ENCODE data around the gene CREB5.

CREB5 gene

DNA sequence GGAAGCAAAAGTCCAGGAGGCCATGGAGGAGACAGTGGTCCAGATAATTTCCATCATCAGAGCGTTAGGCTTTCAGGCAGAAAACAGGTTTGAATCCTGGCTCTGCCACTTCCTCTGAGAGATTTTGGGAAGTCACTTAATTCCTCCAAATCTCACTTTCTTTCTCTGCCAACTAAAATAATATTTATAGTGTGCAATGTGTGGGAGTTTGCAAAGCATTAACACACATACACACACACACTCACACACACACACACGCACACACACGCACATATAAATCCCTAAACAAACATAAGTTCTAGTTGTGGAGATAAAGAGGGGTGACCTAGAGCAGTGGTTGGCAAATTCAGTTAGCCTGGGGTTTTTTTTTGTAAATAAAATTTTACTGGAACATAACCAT lies 461.0 kb downstream of the CREB5 start:
- no peak for DNase-seq

DNA sequence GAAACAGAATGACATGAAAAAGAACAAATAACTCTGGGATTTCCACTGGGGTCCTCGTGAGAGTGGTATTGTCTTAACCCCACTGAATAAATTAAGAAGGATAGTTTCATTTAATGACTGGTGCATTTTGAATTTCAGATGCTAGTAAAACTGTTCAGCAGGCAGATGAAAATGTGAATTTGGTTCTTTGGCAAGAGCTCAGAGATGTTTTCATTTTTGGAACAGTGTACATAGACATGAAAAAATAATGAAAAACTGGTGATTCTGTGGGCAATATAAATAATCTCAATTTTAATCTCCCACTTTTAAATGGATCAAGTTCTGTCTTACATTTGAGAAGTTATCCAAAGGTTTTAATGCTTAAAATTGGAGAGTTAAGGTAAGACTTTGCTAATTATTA lies 461.7 kb downstream of the CREB5 start:
- DNase-seq: no peak
